SK-N-SH (cell line): ENCODE results near the gene TEX22. TPM values are rescaled to one million over a fixed set of nuclear protein-coding genes. Genes with fewer than 3 reads are reported as not detected.

ENCODE experiments used
- CTCF ChIA-PET: fragments of 300-600, 350-600 bp; formaldehyde crosslinking; extraction: SDS; loops from one replicate; lab custom pipeline; 2021; lab: Yijun Ruan, JAX
- POLR2A ChIA-PET: fragments of 350-600 bp; sonication (Branson Sonifier 250); formaldehyde crosslinking; extraction: SDS; loops from one replicate; lab custom pipeline; 2020; ENCODE audit warnings: antibody characterized with exemption, inconsistent platforms; lab: Yijun Ruan, JAX
- DNase-seq: peaks from one replicate; pipeline ENCODE4 v3.0.0; 2012
- H2AFZ ChIP-seq: fragments of 200-600 bp; sonication (generic); 2 replicates; pipeline ENCODE4 v1.8.1; 2016; ENCODE audit warnings: antibody characterized with exemption, mild to moderate bottlenecking, low read depth
- H3F3A ChIP-seq: fragments of 200-600 bp; sonication (generic); replicated peaks from 2 replicates; pipeline ENCODE3; 2016; ENCODE audit warnings: antibody characterized with exemption, mild to moderate bottlenecking; ENCODE audit not compliant: insufficient read depth
- H3K27ac ChIP-seq, 2 experiments: fragments of 200-500 bp in 1 of 2; fragments of 200-600 bp in 1 of 2; sonication (Bioruptor generic) in 1 of 2; sonication (generic), shearing (Covaris generic) in 1 of 2; 2 replicates each; pipeline versions ENCODE4 v1.5.1 to v1.6.1; 2014 to 2016; ENCODE audit warnings: low read depth in 2 of 2, inconsistent platforms in 1 of 2, low read length in 1 of 2, mild to moderate bottlenecking in 1 of 2, mixed read lengths in 1 of 2
- H3K27me3 ChIP-seq: fragments of 200-600 bp; sonication (generic), shearing (Covaris generic); 2 replicates; pipeline ENCODE4 v1.6.1; 2016; ENCODE audit warnings: mixed run types; ENCODE audit not compliant: insufficient read depth
- H3K36me3 ChIP-seq, 2 experiments: fragments of 200-500 bp in 1 of 2; fragments of 200-600 bp in 1 of 2; sonication (Bioruptor generic) in 1 of 2; sonication (generic) in 1 of 2; replicated peaks in 1 of 2; 2 replicates each; pipeline versions ENCODE3 to v1.5.1; 2014 to 2016; ENCODE audit warnings: low read length in 1 of 2, mild to moderate bottlenecking in 1 of 2; ENCODE audit not compliant: insufficient read depth in 2 of 2, control insufficient read depth in 1 of 2
- H3K4me1 ChIP-seq, 2 experiments: fragments of 200-500 bp in 1 of 2; fragments of 200-600 bp in 1 of 2; sonication (Bioruptor generic) in 1 of 2; sonication (generic), shearing (Covaris generic) in 1 of 2; 2 replicates each; pipeline versions ENCODE4 v1.5.1 to v1.6.1; 2014 to 2016; ENCODE audit warnings: low read depth in 1 of 2, low read length in 1 of 2, mixed run types in 1 of 2; ENCODE audit not compliant: insufficient read depth in 2 of 2, control insufficient read depth in 1 of 2
- H3K4me2 ChIP-seq: fragments of 200-600 bp; sonication (generic), shearing (Covaris generic); 2 replicates; pipeline ENCODE4 v1.6.1; 2017; ENCODE audit warnings: mixed run types
- H3K4me3 ChIP-seq, 2 experiments: fragments of 200-500 bp in 1 of 2; fragments of 200-600 bp in 1 of 2; sonication (Bioruptor generic) in 1 of 2; sonication (generic), shearing (Covaris generic) in 1 of 2; 2 replicates each; pipeline versions ENCODE4 v1.5.1 to v1.8.1; 2014 to 2016; ENCODE audit warnings: low read depth in 2 of 2, inconsistent platforms in 1 of 2, low read length in 1 of 2, mild to moderate bottlenecking in 1 of 2, mixed read lengths in 1 of 2, moderate library complexity in 1 of 2
- H3K79me2 ChIP-seq: fragments of 200-600 bp; sonication (generic); 2 replicates; pipeline ENCODE4 v1.8.1; 2017; ENCODE audit warnings: mild to moderate bottlenecking; ENCODE audit not compliant: insufficient read depth
- H3K9ac ChIP-seq: fragments of 200-600 bp; sonication (generic); 2 replicates; pipeline ENCODE4 v1.6.1; 2017; ENCODE audit warnings: mixed run types
- H3K9me2 ChIP-seq: fragments of 200-600 bp; sonication (generic); 2 replicates; pipeline ENCODE4 v1.6.1; 2017; ENCODE audit warnings: mixed run types
- H3K9me3 ChIP-seq: fragments of 200-600 bp; sonication (generic); 2 replicates; pipeline ENCODE4 v1.6.1; 2017; ENCODE audit warnings: mixed run types, mild to moderate bottlenecking, moderate library complexity
- H4K20me1 ChIP-seq: fragments of 200-600 bp; sonication (generic); 2 replicates; pipeline ENCODE4 v1.6.1; 2017; ENCODE audit warnings: mild to moderate bottlenecking, mixed run types; ENCODE audit not compliant: insufficient read depth
- CHD2 ChIP-seq: fragments of 150-350 bp; IDR thresholded peaks from 2 replicates; pipeline ENCODE4 v1.6.1; 2018; ENCODE audit warnings: low read length; ENCODE audit not compliant: partially characterized antibody
- FOSL2 ChIP-seq: IDR thresholded peaks from 2 replicates; pipeline ENCODE4 v1.4.0; 2012; ENCODE audit warnings: low read depth, mild to moderate bottlenecking, moderate library complexity, borderline replicate concordance
- FOXJ3 ChIP-seq: sonication (generic); formaldehyde crosslinking; IDR thresholded peaks from 2 replicates; pipeline ENCODE4 v1.5.1; 2020; ENCODE audit warnings: mild to moderate bottlenecking, missing genetic modification reagents
- FOXM1 ChIP-seq: IDR thresholded peaks from 2 replicates; pipeline ENCODE4 v1.4.0; 2012; ENCODE audit warnings: low read depth, mild to moderate bottlenecking
- GATA2 ChIP-seq: sonication (generic); formaldehyde crosslinking; IDR thresholded peaks from 2 replicates; pipeline ENCODE4 v1.5.0; 2020; ENCODE audit warnings: mild to moderate bottlenecking, missing genetic modification reagents
- IRF3 ChIP-seq: fragments of 150-350 bp; IDR thresholded peaks from 2 replicates; pipeline ENCODE4 v1.6.1; 2016; ENCODE audit warnings: mild to moderate bottlenecking, low read depth, low read length
- JUND ChIP-seq: IDR thresholded peaks from 2 replicates; pipeline ENCODE4 v1.4.0; 2012
- MEF2A ChIP-seq: IDR thresholded peaks from 2 replicates; pipeline ENCODE4 v1.4.0; 2012; ENCODE audit warnings: low read depth, borderline replicate concordance
- MXI1 ChIP-seq: IDR thresholded peaks from 2 replicates; pipeline ENCODE4 v1.6.1; 2012; ENCODE audit warnings: mild to moderate bottlenecking, low read depth, low read length, improper control_type of control experiment
- PBX3 ChIP-seq: IDR thresholded peaks from 2 replicates; pipeline ENCODE4; 2012
- RCOR1 ChIP-seq: fragments of 150-350 bp; IDR thresholded peaks from 2 replicates; pipeline ENCODE4 v1.6.1; 2017; ENCODE audit warnings: antibody characterized with exemption, low read length
- REST ChIP-seq: IDR thresholded peaks from 2 replicates; pipeline ENCODE4 v1.6.1; 2012; ENCODE audit warnings: mild to moderate bottlenecking, low read depth, low read length, moderate library complexity
- RFX5 ChIP-seq: IDR thresholded peaks from 2 replicates; pipeline ENCODE4 v1.6.1; 2012; ENCODE audit warnings: mild to moderate bottlenecking, improper control_type of control experiment, low read length
- SIN3A ChIP-seq: IDR thresholded peaks from 2 replicates; pipeline ENCODE4 v1.6.1; 2012; ENCODE audit warnings: low read depth, mild to moderate bottlenecking, low read length, moderate library complexity, borderline replicate concordance
- TAF1 ChIP-seq: IDR thresholded peaks from 2 replicates; pipeline ENCODE4 v1.6.1; 2012; ENCODE audit warnings: low read depth, mild to moderate bottlenecking, low read length, moderate library complexity, borderline replicate concordance
- TCF12 ChIP-seq: IDR thresholded peaks from 2 replicates; pipeline ENCODE4 v1.4.0; 2012
- TEAD4 ChIP-seq: IDR thresholded peaks from 2 replicates; pipeline ENCODE4 v1.4.0; 2012; ENCODE audit warnings: mild to moderate bottlenecking, borderline replicate concordance; ENCODE audit not compliant: insufficient read depth
- ZBTB33 ChIP-seq: IDR thresholded peaks from 2 replicates; pipeline ENCODE4 v1.4.0; 2012; ENCODE audit warnings: low read depth, borderline replicate concordance
- WGBS: methylation state at CpG from one replicate; pipeline ENCODE4 v1.1.6; 2017; ENCODE audit warnings: low lambda C conversion rate; 5-methylcytosine and 5-hydroxymethylcytosine counted together
- polyA plus RNA-seq, 3 experiments: library from polyadenylated mRNA; depleted of rRNA; stranded (reverse); fragments of >200 nt; gene quantifications; 2 replicates each; pipeline ENCODE4 v1.2.3, GENCODE V29; 2012

TEX22 gene
- polyA plus RNA-seq, 1 of the 3 experiments (the other 2 are of a cell fraction) = 0.26 TPM

- H3K4me2 ChIP-seq = no peak overlapping the region
- no peak overlapping the region; a peak in 1 of 4 replicates for H3K27ac ChIP-seq
- H3F3A ChIP-seq = no peaks in the 10 kb centered on the region
- no peak overlapping the region for H3K9ac ChIP-seq
- H3K9me2 ChIP-seq = no peaks in the 10 kb centered on the region
- peaks cover 0 to 7% of the 10 kb centered on the region in 2 experiments; a peak in 1 of 4 replicates for H3K4me1 ChIP-seq
- no peaks in the 10 kb centered on the region for H3K27me3 ChIP-seq
- 98% methylated on average over 9 of the region's 25 CpGs for WGBS
- POLR2A ChIA-PET = no interaction called here
- H2AFZ ChIP-seq = no peak overlapping the region
- H3K9me3 ChIP-seq = no peaks in the 10 kb centered on the region
- no peaks in the 10 kb centered on the region for H4K20me1 ChIP-seq
- TF ChIP-seq FOSL2 (no peak), MEF2A (no peak), FOXM1 (no peak), IRF3 (no peak), GATA2 (no peak), JUND (no peak), TCF12 (no peak), SIN3A (no peak), RCOR1 (no peak), RFX5 (no peak), CHD2 (no peak), TAF1 (no peak)
- H3K4me3 ChIP-seq = no peak overlapping the region
- H3K79me2 ChIP-seq = no peaks in the 10 kb centered on the region
- CTCF ChIA-PET = interaction anchor here (0.9 to 3.8 kb wide), 5 partner anchors 9 to 140 kb away, joined by 3 to 21 read pairs (median 3); no protein-coding TSS in a partner anchor
- H3K36me3 ChIP-seq = peaks cover 0 to 44% of the 10 kb centered on the region in 2 experiments
- DNase-seq = no peak
These were observed 10.0 kb upstream of the TEX22 start for GRCh38 chr14:105388110-105388951.

GRCh38 chr14:105388976-105389375, 9.4 kb upstream of the TEX22 start:
- Histone ChIP-seq H2AFZ (no peak overlapping the region), H3K9me2 (no peaks in the 10 kb centered on the region), H3K27ac (no peak overlapping the region), H3K4me2 (no peak overlapping the region), H3K4me1 (peaks cover 0 to 7% of the 10 kb centered on the region in 2 experiments; a peak in 1 of 4 replicates), H3F3A (no peaks in the 10 kb centered on the region), H3K36me3 (peaks cover 0 to 39% of the 10 kb centered on the region in 2 experiments), H3K9ac (no peak overlapping the region), H3K79me2 (no peaks in the 10 kb centered on the region), H3K27me3 (no peaks in the 10 kb centered on the region), H3K4me3 (no peak overlapping the region), H4K20me1 (no peaks in the 10 kb centered on the region), H3K9me3 (no peaks in the 10 kb centered on the region)
- no peak for TF ChIP-seq PBX3
- no peak for TF ChIP-seq RFX5
- TF ChIP-seq SIN3A = no peak
- no peak for TF ChIP-seq REST
- TF ChIP-seq TEAD4 = no peak
- no peak for TF ChIP-seq ZBTB33
- no peak for TF ChIP-seq MXI1
- TF ChIP-seq FOSL2 = no peak
- TF ChIP-seq TAF1 = no peak
- TF ChIP-seq FOXJ3 = no peak
- CTCF ChIA-PET = interaction anchor here (0.9 to 3.8 kb wide), 4 partner anchors 18 to 139 kb away, joined by 3 to 21 read pairs (median 8); no protein-coding TSS in a partner anchor
- 98% methylated on average over 8 of the region's 16 CpGs for WGBS
- POLR2A ChIA-PET = interaction anchor here (0.6 kb wide), 1 partner anchor 19 kb away, joined by 3 read pairs; no protein-coding TSS in a partner anchor
- DNase-seq = no peak
